GM19099 (cell line): ENCODE data around the gene CDKL1.
A peak's percentile ranks its signal among the peaks of the same experiment; 100 is the strongest.

ENCODE experiments used
- POLR2A ChIP-seq: IDR thresholded peaks from 3 replicates; pipeline ENCODE4 v1.6.1; 2011; ENCODE audit warnings: low read depth; ENCODE audit not compliant: insufficient read length; ENCODE audit errors: extremely low read depth

CDKL1 gene

GRCh38 chr14:50395448-50395847 lies 1.2 kb downstream of the CDKL1 start:
- no peak for TF ChIP-seq POLR2A

GRCh38 chr14:50394713-50395112 lies 2.0 kb downstream of the CDKL1 start:
- no peak for TF ChIP-seq POLR2A

DNA sequence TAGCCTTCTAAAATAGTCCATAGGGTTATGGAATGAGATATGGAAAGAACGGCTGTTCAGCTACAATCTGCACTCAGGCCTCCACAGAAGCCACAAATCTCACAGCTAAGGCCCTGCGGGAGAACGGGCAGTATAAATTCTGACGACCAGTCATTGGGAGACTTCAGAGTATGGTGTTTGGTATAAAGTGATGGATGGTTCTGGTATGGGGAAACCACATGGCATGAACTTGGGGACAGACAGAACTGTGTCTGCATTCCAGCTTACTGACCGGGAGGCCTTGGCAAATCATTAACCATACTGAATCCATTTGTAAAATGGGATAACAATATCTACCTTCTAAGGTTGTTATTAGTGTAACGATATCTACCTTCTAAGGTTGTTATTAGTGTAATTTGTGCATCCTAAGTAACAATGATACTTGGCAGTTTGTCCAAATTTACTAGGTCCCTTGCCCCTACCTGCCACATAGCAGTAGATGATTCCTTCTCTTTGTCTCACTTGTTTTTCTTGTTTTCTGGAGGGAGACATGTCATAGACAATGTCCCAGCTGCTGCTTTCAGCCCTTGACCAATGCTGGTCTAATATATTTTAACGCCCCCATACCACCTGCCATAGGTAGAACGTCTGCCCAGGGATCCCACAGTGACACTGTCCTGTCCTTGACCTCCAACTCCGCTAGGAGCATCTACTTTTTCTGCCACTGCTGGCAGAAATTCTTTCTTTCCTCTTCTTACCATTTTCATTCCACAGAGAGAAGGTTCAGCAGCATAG lies 6.8 kb downstream of the CDKL1 start:
- no peak for TF ChIP-seq POLR2A

GRCh38 chr14:50388256-50388931 lies 8.3 kb downstream of the CDKL1 start:
- TF ChIP-seq POLR2A = no peak

DNA sequence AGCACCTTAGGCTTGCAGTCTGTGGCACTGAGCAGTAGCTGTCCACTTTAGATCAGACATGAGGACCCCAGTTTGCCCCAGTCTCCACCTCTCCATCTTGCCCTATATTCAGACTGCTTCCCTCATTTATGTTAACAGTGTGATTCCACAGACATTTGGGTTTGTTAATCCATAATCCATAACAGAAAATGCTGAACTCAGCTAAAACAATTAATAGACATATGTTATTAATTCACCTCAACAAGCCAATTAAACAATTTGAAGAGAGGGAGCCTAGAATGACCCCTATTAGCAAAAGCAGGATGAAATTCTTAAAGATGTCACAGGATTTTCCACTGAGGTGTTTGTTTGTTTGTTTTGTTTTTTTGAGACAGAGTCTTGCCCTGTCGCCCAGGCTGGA lies 9.1 kb downstream of the CDKL1 start:
- no peak for TF ChIP-seq POLR2A

DNA sequence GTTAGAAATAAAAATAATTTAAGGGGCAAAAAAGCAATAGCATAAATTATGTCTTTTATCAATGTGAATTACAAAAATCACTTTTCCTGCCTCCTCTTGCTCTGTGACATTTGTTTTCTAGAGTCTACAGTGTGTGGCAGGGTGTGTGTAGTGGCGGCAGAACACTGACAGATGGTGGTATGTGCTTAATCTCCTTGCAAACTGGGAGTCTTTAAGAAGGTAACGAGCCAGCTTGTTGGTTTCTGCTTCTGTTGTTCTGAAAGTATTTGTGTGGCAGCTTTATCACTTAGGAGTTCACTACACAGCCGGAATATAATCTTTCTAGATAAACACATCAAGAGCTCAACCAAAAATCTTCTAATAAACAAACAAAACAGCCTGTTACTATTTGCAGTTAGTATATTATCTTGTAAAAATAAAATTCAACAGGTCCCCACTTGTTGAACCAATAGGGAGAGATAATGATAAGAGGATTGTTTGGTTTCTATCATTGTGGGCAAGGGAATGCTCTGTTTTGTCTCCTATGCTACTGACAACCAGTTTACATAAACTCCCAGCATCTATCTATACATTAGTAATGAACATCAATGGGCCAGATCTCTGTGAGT lies 13.0 kb downstream of the CDKL1 start:
- no peak for TF ChIP-seq POLR2A

- no peak for TF ChIP-seq POLR2A
Measured at GRCh38 chr14:50381823-50382287, 14.8 kb downstream of the CDKL1 start.

GRCh38 chr14:50381008-50381407 lies 15.7 kb downstream of the CDKL1 start:
- TF ChIP-seq POLR2A = no peak

DNA sequence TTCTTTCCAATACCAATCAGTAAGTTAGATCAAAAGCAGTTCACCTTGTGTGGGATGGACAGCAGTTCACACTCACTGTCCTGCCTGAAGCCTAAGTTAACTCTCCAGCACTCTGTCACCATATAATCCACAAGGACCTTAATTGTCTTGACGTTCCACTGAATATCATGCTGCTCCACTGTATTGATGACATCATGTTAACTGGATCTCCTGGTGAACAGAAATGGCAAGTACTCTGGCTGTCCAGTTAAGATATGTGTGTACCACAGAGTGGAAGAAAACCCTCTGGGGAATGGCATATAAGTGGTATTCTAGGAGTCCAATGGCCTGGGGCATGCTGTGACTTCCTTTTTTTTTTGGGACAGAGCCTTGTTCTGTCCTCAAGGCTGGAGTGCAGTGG lies 16.2 kb downstream of the CDKL1 start:
- no peak for TF ChIP-seq POLR2A

DNA sequence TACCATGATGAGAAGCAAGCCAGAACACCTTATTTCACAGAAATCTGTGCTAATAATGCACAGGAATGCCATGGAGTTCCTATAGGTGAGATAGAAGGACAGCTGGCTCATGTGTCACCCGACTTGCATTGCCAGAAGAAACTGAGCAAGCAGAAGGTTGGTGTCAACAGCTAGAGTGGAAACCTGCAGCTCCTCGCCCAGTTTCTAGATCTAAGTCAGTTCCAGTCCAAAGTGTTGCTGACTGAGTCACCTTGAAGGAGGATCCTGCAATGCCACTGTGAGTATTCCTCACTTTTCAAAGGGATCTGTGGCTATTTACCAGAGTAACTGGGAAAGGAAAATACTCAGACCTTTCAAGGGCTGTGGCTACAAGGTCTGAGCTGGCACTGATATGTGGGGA lies 17.1 kb downstream of the CDKL1 start:
- TF ChIP-seq POLR2A = no peak

DNA sequence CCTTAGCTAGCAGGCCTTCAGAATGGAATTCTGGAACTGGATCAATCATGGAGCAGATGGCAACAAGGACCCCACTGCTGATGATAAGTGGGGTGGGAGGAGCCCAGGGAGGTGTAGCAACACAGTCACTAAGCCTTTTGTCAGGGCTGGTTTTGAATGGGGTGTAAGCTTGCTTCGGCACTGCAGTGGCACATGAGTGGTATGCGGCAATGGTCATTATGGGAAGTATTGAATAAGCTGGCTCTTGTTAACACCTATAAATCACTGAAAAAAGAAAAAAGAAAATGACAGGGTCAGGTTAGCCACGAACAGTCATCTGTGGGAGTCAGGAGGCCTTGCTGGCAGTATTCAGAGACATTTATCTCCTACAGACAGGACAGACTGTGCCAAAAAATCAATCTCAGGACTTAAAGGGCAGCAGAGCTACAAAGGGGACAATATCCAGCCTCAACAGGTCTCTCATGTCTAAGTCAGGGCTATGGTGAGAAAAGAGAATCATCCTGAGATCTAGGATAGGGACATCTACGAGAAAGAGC lies 19.1 kb downstream of the CDKL1 start:
- TF ChIP-seq POLR2A = no peak

DNA sequence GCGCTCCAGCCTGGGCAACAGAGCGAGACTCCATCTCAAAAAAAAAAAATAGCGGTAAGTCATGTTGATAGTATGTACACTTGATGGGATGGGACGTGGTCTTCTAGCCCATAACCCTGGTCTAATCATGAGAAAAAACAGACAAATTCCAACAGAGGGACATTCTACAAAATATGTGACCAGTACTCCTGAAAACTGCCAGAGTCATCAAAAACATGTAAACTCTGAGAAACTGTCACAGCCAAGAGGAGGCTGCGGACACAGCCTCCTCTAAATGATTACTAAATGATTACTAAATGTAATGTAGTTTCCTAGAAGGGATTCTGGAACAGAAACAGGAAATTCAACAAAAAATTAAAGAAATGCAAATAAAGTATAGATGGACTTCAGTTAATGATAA lies 20.9 kb downstream of the CDKL1 start:
- no peak for TF ChIP-seq POLR2A

- TF ChIP-seq POLR2A = no peak
Measured at GRCh38 chr14:50373959-50374358, 22.7 kb downstream of the CDKL1 start.

- TF ChIP-seq POLR2A = no peak
Measured at GRCh38 chr14:50371546-50371945, 25.1 kb downstream of the CDKL1 start.

DNA sequence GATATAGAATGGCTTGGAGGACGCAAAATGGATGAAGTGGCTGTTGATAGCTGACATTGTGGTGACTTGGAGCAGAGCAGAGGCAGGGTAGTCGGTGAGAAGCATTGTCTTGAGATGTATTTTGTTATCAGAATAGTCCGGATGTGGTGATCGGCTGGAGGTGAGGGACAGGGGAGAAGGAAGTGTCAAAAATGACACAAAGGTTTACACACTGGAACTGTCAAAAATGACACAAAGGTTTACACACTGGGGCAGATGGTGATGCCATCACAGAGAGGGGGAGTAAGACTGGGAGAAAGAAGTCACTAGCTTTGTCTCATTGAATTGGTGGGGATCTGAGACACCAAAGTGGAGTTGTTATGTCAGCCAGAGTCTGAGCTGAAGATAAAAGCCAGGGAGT lies 30.1 kb downstream of the CDKL1 start:
- TF ChIP-seq POLR2A = no peak

DNA sequence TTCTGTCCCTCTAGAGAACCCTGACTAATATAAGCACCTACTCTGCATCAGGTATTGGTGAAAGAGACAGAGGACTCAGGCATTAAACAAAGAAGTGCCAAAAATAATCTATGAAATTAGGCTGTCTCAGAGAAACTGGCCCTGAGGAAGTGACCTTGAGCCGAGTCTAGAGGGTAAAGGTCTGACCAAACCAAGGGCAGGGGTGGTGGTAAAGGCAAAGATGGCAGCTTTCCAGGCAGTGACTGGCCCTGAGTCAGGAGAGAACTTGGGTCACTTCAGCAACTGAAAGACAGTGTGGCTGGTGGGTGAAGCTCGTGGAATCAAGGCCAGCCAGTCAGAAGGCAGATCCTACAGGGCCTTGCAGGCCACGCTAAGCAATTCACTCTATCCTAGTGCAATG lies 30.6 kb downstream of the CDKL1 start:
- TF ChIP-seq POLR2A = no peak

DNA sequence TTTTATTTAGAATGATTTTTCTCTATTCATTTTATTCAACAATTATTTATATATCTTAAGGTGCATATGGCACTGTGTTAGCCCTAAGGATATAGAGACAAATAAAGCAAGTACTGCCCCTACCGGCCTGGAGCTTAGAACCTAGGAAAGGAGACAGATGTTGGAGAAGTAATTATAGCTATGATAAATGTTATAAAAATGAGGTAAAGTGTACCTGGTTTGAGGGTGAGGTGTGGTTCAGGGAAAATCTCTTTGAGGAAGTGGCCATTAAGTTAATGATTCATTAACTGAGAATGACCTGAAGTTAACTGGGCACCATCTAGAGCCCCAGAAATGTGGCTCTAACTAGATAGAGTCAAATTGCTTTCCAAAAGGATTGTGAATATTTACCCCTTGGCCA lies 31.9 kb downstream of the CDKL1 start:
- TF ChIP-seq POLR2A = no peak

DNA sequence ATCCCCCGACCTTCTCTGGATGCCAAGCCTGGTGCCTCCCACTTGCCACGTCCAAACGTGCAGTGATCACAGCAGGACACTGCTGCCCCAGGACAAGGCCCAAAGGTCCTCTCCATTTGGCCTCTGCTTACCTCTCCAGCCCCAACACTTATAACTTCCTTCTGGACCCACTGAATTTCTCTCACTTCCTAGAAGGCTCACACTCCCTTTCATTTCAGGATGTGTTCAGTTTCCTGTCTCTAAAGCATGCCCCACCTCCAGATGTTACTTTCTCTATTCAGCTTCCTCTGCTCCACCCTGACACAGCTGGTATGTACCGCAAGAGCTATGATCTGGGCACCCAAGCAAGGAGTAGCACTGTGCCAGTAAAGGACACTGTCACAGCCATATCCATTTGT lies 33.0 kb downstream of the CDKL1 start:
- TF ChIP-seq POLR2A = peak; percentile 64
